Activated effector memory CD4-positive, alpha-beta T cell treated with anti-CD3 and anti-CD28 coated beads, Interleukin-2, amount 50 U/mL, for 16 hours (primary cell): Measurements from ENCODE around the gene DIO1.
"Not testable (repeated sequence)": the region's sequence is repeated elsewhere in the genome, so short reads cannot be mapped to it uniquely, and the experiment has no call there.

Experiments
- DNase-seq: peaks from one replicate; pipeline ENCODE4 v3.0.0-alpha.2; 2020

Gene DIO1

DNA sequence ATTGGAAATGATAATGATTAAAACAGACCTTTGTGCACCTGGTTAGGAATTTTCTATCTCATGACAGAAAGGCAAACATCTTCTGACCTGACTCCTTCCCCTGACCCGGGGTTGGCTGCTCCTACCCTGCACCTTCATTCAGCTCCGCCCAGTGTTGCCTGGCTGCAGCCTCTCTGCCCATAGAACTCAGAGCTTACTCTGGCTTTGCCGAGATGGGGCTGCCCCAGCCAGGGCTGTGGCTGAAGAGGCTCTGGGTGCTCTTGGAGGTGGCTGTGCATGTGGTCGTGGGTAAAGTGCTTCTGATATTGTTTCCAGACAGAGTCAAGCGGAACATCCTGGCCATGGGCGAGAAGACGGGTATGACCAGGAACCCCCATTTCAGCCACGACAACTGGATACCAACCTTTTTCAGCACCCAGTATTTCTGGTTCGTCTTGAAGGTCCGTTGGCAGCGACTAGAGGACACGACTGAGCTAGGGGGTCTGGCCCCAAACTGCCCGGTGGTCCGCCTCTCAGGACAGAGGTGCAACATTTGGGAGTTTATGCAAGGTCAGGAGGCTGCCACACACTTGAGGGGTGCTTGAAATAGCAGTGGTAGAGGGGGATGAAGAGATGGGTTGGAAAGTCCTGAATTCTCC is at the start of gene DIO1:
TSS of gene DIO1 (plus strand) at position 189 of the 638 bp plus-strand sequence. CDS start at position 213, 24 bp downstream.
- no peak for DNase-seq

DNA sequence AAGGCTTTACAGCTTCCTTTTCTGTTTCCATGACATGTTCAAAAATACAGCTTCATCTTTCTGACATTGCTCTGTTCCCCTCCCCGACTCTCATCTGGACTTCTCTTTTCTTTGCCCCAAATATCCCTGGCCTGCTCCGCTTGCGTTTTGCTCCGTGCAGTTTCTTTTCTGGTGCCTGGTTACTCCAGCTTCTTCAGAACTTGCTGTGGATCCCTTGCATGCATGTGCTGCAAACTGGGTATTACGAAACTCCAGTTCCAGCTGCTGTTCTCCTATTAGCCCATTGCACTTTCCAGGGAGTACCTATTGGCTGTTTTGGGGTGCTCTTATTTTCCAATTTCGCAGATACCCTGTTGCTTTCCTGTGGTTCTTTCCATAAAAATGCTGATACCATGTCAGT is 46.0 kb upstream of the DIO1 start:
- DNase-seq = no peak

DNA sequence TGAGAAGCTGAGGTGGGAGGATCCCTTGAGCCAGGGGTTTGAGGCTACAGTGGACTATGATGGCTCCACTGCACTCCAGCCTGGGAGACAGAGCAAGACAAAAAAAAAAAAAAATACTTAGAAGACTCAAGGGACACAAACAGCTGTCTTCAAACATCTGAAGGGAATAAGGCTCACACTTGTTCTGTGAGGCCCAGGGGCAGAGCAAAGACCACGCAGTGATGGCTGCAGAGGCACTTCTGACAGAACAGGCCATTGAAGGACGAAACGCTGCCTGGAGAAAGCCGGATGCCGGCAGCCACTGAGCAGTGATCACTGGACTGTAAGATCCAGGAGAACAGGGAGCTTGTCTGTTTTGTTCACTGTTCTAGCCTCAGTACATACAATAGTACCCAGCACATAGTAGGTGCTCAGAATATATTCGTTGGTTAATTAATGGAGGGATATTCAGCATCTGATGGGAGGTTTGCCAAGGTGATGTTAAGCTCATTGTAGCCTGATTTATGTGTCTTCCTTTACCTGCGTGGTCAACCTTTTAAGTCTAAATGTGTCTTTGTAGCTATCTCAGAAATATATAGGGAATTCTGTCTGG is 43.8 kb upstream of the DIO1 start:
- no peak for DNase-seq

DNA sequence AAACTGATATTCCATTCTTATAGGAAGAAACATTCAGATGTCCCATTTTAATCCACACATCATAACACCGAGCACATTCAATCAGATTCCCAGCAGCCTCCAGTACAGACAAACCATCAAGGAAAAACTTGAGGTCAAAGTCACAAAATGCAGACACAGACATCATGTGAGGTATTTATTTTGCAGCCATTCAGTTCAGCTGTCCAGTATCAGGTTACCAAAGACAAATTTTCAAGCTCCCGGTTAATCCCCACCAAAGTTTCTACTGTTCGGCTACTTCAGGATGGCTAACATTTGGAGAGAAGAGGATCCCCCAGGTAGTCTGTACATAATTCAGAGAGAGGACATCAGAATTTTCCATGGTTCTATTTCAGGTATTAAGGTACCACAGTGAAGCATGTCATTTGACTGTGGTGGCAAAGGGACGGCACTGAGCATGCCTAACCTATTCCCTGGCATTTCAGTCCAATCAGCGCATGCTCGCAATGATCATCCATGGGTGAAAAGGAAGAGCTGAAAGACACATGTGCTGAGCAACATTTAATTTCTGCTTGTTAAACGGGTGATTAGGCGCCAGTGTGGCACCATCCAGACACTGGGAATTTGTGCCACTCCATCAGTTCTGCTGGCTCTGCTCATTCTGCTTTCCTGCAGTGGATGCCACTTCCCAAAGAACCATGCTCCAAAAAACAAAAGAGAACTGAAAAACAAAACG is 42.3 kb upstream of the DIO1 start:
- no peak for DNase-seq

DNA sequence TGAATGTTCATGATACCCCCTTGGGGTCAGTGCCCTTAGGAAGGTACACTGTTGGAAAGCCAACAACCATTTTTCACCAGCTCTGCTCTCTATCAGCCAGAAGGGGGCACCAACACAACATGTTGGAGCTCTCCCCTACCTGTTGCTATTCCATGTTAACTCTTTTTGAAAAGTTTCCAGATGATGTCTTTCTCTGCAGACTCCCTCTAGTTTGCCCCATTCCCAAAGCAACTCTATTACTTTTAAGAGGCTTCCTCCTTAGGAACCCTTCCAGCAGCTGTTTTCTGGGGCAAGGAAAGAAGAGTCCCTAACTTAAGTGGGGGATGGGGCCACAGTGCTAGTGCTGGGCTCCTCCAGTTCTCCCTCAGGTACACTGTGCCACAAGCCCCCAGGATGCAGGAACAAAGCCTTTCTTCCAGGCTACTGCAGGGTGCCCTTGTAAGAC is 33.0 kb upstream of the DIO1 start:
- peak; percentile 77 for DNase-seq

DNA sequence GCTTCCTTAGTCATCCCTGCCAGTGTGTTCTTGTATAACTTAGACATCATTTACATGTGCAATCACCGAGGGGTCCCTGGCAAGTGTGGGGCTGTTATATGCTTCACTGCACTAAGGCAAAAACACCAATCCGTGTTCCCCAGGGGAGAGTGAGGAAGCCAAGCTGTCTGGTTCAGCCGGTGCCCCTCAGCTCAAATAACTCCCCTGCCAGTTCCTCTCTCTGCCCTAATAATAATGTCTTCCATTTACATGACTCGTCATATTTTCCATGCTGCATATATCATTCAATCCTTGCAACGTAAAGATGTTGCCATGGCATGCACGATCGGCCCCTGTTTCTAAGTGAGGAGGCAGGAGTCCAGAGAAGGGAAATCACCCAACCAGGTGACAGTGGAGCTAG is 31.5 kb upstream of the DIO1 start:
- no peak for DNase-seq

DNA sequence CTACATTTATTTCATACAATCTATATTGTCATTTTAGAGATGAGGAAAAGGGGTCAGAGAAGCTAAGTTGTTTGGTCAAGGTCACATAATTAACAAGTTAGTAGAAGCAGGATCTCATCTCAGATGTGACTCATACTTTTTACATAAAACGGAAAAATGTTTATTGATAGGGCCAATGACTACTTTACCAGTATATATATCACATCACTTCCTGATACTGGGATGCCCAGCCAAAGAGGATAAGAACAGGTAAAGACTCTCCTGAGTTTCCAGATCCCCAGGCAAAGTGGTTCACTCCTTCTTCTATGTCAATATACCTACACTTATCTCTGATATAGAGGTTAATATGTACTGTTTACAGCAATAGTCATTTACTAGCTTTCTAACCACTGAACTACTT is 25.4 kb upstream of the DIO1 start:
- DNase-seq = no peak

DNA sequence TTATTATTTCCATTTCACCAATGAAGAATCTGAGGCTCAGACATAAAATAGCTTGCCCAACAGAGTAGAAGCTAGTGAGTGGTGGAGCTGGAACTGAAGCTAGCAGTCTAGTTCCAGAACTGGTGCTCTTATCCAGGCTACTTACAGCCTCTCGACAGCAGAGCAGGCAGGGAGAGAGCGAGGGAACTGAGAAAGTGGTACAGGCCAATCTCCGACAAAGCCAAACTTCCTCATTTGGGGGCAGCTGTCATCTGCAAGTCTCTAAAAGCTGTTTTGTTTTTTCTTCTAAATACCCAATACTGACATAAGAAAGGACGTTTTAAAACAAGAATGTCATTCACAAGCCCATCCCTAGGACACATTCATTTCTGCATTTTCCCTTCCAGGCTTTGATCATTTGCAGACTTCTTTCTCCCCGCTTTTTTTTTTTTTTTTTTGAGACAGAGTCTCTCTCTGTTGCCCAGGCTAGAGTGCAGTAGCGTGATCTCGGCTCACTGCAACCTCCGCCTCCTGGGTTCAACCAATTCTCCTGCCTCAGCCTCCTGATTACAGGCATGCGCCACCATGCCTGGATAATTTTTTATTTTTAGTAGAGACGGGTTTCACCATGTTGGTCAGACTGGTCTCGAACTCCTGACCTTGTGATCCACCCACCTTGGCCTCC is 24.4 kb upstream of the DIO1 start:
- DNase-seq = no peak

DNA sequence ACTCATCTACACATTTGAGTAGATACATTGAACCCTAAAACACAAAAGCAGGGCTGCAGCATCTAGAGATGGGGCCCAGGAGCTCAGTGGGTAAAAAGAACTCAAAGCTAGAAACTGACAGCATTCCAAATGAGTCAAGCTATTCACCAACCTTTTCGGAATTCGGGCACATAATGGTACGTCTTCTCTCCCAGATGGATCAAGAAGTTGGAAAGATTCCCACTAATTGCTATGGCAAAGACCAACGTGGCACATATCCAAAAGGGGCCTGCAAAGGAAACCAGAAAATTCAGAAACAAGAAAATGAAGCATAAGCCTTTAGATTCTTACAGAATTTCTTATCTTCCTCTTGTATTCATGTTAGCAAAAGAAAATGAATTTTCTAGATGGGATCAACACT is 22.8 kb upstream of the DIO1 start:
- DNase-seq = no peak

DNA sequence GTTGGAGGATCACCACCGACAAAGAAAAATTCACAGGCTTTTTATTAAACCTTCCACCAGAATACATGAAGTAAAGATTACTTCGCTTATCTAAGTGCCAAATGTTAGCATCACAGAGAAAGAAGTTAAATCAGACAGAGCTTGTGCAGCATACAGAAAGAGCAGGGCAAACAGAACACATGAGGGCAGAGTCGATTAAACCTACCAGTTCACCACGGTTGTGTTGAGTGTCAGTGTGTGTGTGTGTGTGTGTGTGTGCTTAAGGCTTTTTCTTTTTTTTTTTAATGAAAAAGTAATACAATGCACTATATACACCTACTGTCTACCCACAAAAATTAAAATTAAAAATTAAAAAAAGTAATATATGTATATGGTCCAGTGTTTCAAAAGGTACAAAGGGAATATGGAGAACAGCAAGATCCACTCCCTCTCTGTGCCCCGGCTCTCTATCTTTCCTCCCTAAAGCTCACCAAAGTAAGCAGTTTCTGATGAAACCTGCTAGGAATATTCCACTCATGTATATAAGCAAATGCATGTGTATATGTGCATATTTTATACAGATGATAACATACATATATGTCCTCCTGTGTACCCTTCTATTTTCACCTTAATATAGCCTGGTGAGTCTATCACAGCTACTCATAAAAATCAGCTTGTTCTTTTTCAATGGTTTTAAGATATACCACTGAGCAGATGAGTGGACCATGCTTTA is 22.1 kb upstream of the DIO1 start:
- no peak for DNase-seq

DNA sequence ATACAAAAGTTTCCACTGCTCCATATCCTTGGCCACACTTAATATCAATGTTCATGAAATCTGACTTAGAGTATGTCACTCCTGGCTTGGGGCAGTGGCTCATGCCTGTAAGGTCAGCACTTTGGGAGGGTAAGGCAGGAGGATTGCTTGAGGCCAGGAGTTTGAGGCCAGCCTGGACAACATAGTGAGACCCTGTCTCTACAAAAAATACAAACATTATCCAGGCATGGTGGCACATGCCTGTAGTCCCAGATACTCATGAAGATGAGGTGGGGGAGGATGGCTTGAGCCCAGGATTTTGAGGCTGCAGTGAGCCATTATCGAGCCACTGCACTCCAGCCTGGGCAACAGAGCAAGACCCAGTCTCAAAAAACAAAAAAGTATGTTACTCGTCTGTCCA is 18.8 kb upstream of the DIO1 start:
- not testable (repeated sequence) for DNase-seq

DNA sequence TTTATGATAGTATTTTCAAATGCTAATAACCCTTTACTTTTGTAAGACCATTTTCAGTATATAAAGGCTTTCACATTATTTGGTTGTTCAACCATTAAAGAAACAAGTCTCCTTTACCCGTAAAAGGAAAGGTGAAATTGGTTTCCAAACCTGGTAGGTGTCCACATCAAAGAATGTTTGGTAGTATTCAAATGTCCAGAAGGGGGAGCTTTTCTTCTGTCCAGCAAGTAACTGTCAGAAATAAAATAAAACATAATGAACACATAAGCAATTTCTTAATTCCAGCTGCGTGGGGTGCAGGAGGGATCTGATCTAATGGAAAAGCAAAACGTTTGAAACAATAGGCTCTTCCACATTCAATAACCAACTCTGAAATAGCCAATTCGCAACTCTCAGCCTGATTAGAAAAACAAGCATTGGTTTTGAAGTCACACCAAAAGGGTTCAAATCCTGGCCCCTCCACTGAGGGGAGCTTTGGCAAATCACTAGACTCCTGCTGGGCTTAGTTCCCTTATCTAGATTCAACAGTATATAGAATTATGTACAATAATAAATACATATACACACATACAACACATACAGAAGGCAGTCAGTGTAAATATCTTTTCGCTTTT is 15.4 kb upstream of the DIO1 start:
- DNase-seq = no peak

DNA sequence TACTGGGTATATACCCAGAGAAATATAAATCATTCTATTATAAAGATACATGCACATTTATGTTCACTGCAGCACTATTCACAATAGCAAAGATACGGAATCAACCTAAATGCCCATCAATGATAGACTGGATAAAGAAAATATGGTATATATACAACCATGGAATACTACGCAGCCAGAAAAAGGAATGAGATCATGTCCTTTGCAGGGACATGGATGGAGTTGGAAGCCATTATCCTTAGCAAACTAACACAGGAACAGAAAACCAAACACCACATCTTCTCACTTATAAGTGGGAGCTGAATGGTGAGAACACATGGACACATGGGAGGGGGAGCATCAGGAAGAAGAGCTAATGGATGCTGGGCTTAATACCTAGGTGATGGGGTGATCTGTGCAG is 12.1 kb upstream of the DIO1 start:
- DNase-seq = not testable (repeated sequence)

DNA sequence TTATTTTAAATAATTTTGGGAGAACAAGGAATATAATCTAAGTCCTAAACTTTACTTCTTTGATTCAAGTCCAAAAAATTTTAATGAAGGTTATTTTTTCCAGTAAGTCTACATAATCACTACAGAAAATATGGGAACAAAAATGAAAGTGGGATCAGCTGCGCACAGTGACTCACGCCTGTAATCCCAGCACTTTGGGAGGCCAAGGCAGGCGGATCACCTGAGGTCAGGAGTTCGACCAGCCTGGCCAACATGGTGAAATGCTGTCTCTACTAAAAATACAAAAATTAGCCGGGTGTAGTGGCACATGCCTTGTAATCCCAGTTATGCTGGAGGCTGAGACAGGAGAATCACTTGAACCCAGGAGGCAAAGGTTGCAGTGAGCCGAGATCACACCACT is 10.4 kb upstream of the DIO1 start:
- not testable (repeated sequence) for DNase-seq

DNA sequence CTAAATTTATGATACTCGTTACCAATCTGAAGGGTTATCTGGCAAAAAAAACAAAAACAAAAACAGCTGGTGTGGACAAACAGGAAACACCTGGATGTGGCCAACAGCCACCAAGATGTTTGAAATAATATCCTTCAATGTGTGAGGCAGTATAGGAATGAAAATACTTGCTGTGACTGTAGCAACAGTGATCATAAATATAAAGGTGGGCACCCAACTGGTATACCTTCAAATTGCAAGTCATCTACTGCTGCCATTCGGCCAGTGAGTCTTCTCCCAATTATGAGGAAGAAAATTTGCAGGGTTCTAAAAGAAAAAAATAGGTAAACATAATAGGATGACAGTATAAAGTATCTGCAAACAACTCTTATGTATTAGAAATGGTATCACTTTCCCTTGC is 5.3 kb upstream of the DIO1 start:
- DNase-seq = no peak

DNA sequence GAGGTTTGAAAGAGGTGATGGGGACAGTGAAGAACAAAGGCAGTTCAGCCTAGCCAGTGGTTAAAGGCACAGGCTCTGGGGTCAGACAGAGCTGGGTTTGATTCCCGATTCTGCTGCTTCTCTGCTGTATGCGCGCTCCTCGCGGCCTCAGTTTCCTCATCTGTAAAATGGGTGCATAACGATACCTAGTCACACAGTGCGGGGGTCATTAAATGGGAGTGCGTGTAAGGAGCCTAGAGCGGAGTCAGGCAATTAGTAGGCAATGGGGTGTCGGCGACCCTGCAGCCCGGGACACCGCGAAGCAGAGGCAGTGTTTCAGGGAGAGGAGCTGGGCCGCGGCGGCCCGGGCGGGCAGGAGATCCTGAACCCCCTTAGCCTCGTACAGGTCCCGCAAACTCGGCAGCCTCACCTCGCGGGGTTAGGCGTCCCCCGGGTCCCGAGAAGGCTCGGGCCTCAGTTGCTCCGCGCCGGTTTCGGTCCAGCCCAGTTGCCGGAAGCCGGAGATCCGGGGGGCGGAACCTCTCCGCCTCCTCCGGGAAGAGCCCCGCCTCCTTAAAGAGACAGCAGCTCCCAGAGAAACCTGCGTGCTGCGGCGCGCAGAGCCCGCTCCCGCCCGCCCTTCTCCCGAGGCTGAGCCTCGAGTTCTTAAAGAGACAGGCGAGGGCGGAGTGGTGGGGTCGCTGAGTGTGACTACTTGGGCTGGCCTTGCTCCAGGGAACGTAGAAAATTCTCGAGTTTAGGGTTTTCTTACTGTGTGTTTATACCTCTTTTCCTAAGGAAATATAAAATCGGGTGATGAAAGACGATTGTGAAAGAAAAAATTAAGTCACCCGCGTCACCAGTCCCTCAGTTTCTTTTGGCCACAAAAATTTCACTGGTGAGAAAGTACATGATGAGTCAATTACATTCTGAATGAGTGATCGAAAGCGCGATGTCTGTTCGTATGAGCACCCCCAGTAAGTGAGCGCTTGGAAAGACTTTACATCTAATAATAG is 4.4 kb upstream of the DIO1 start, which contains the start of gene YIPF1:
TSS of gene YIPF1 (minus strand) at position 494 of the 995 bp plus-strand sequence. CDS start 860 bp downstream, outside the sequence.
- DNase-seq = peak; percentile 95

DNA sequence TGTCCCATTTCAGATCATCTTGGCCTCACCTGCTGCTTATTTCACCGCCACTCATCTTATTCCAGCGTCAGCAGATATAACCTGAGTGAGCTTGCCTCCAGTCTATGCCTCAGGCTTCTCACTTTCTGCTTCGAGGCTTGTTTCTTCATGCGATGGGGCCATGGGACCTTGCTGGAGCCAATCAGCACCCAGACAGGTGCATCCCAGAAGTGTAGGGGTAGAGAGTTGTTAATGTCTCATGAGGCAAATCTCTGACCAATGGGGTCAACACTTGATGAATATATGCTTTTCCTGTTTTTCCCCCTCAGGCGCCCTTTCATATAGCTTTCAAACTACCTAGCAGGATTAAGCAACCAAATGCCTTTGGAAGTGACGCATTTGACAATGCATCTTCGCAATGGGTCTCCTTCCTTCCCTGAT is 3.5 kb upstream of the DIO1 start:
- DNase-seq = no peak

DNA sequence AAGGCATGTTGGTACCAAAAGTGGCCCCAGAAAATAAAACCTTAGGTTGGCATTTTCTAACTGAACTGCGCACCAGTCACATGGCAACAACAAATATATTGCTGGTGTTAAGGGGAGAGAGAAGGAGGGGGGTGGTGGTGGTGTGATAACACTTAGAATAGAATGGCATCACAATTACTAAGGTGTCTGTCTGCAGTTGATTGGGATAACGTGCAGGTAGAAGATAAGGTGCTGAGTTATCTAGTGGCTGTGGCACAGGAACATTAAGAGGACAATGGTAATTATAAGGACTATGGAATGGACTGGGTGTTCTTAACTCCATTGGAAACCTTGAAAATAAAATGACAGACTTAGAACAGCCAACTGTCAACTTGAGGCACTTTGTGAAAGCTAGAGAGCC is 3.0 kb upstream of the DIO1 start:
- DNase-seq = no peak

DNA sequence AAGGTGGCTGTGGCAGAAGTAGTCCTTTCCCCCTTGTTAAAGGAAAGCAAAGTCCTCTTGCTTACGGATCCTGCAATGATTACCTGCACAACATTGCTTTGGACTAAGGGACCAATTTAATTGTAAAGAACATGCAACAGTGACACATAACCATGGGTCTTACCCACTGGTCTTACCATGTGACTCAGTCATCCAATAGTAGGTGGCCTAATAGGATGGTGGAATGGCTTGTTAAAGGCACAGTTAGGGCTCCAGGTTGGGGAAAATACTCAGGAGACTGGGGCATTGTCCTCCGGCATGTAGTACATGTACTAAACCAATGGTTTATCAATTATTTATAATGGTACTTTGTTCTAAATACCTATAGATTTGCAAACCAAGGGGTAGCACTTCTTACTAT is 2.3 kb upstream of the DIO1 start:
- no peak for DNase-seq

DNA sequence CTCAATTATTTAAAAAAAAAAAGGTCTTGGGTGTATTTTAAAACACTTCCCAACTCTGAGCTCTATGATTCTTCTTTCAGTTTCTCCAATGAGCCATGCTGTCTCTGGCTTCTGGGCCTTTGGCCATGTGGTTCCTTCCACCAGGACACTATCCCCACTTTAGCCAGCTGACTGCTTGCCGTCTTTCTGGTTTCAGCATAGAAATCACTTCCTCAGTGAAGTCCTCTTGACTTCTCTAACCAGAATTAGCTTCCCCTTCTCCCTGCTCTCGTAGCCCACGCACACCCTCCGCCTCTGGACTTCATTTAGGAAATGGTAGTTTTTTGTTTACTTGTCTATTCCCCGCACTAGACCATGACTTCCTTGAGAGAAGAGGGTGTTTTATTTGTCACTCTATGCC is 1.1 kb upstream of the DIO1 start:
- DNase-seq = no peak

DNA sequence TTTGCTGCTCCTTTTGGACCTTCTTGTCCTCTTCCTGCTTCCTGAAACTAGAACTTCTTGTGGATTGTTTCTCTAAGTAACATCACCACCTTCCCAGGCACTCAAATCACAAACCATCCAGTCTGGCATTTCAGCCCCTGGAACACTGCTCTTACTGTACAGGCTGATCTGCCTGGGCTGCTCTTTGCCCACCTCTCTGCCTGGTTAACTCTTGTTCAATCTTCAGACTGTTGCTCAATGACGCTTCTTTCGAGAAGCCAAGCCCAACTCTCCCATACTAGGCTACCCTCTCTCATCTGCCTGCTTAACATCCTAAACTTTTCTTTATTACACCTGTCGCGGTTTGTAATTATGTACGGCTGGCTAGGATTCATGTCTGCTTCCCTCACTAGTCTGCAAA is 657 bp downstream of the DIO1 start:
- DNase-seq = no peak
